ENCODE results near the gene MON1B. TPM values are rescaled to one million over a fixed set of nuclear protein-coding genes. Genes with fewer than 3 reads are reported as not detected.

MON1B gene
- total RNA-seq, 1 experiment from 2014 or later = 48.0 TPM

GRCh38 chr16:77223184-77223583 lies 32.2 kb downstream of the MON1B start:
- no peak overlapping the region for H3K4me3 Mint-ChIP-seq
- no peak overlapping the region for H3K27ac ChIP-seq (ENCODE audit: insufficient read length, low read depth, low read length)

More at GRCh38 chr16:77223184-77223583, 32.2 kb downstream of the MON1B start:
- peak; percentile 77 for DNase-seq
- Histone ChIP-seq H3K56ac (ENCODE audit: insufficient read length, low read depth, low read length) (no peak overlapping the region), H2AK5ac (ENCODE audit: insufficient read length, low read length) (no peak overlapping the region), H3K9me3 (ENCODE audit: control insufficient read depth, low read depth, low read length) (no peaks in the 10 kb centered on the region), H3K4me1 (ENCODE audit: insufficient read depth, low read length) (no peaks in the 10 kb centered on the region; the same call in 1 of the 2 replicates), H3K27me3 (ENCODE audit: insufficient read depth, low read length) (no peaks in the 10 kb centered on the region), H4K8ac (replicated peaks; ENCODE audit: insufficient read length, low read depth, low read length) (no peak overlapping the region), H2BK120ac (ENCODE audit: low read depth, low read length, poor library complexity, severe bottlenecking) (no peak overlapping the region), H2BK12ac (ENCODE audit: insufficient read length, low read depth, low read length) (no peak overlapping the region), H3K23me2 (ENCODE audit: insufficient read length, low read depth, low read length, poor library complexity, severe bottlenecking) (no peaks in the 10 kb centered on the region), H3K4ac (ENCODE audit: low read depth, low read length) (no peak overlapping the region), H4K5ac (ENCODE audit: insufficient read length, low read depth, low read length) (no peak overlapping the region), H3K23ac (ENCODE audit: insufficient read length, low read depth, low read length) (no peak overlapping the region), H2BK15ac (ENCODE audit: low read depth, low read length) (no peak overlapping the region), H3K79me1 (ENCODE audit: insufficient read depth, low read depth, low read length, poor library complexity, severe bottlenecking) (no peaks in the 10 kb centered on the region), H3K9ac (ENCODE audit: extremely low read depth, insufficient read length, low read length) (no peak overlapping the region), H3K79me2 (ENCODE audit: insufficient read depth, low read length) (no peaks in the 10 kb centered on the region), H4K20me1 (ENCODE audit: control insufficient read depth, insufficient read depth, insufficient read length) (no peaks in the 10 kb centered on the region), H4K91ac (ENCODE audit: insufficient read length, low read depth, low read length) (no peak overlapping the region), H2BK20ac (ENCODE audit: low read depth, low read length, poor library complexity, severe bottlenecking) (no peak overlapping the region), H3K14ac (ENCODE audit: insufficient read depth, low read length) (no peak overlapping the region), H2AFZ (ENCODE audit: low read length) (no peak overlapping the region), H2BK5ac (ENCODE audit: insufficient read length, low read length) (no peak overlapping the region), H3K4me2 (ENCODE audit: insufficient read depth, insufficient read length, low read length) (no peak overlapping the region), H3T11ph (ENCODE audit: low read length) (no peak overlapping the region), H3K18ac (ENCODE audit: insufficient read length, low read depth, low read length) (no peak overlapping the region)
- Mint-ChIP-seq H3K9me3 (no peaks in the 10 kb centered on the region), H3K4me1 (peaks cover 14 to 18% of the 10 kb centered on the region in 2 experiments), H3K27ac (no peak overlapping the region), H3K36me3 (ENCODE audit: insufficient read depth in 1 of 3, low read depth in 3 of 3) (peaks cover 0 to 7% (median 0%) of the 10 kb centered on the region in 3 experiments; a peak in 2 of 7 replicates), H3K27me3 (ENCODE audit: low read depth) (peaks cover 2% of the 10 kb centered on the region; the same call in 1 of the 2 replicates)
- WGBS (ENCODE audit: extremely low coverage, insufficient read length, low lambda C conversion rate) = no CpG with 5 or more reads among the region's 10 CpGs
- TF ChIP-seq, protein P1, sequence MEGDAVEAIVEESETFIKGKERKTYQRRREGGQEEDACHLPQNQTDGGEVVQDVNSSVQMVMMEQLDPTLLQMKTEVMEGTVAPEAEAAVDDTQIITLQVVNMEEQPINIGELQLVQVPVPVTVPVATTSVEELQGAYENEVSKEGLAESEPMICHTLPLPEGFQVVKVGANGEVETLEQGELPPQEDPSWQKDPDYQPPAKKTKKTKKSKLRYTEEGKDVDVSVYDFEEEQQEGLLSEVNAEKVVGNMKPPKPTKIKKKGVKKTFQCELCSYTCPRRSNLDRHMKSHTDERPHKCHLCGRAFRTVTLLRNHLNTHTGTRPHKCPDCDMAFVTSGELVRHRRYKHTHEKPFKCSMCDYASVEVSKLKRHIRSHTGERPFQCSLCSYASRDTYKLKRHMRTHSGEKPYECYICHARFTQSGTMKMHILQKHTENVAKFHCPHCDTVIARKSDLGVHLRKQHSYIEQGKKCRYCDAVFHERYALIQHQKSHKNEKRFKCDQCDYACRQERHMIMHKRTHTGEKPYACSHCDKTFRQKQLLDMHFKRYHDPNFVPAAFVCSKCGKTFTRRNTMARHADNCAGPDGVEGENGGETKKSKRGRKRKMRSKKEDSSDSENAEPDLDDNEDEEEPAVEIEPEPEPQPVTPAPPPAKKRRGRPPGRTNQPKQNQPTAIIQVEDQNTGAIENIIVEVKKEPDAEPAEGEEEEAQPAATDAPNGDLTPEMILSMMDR (conservative IDR thresholded peaks at IDR 0.05) = peak; percentile 75

Data from H9 (cell line).